ENCODE data around the gene EMC10. TPM values are rescaled to one million over a fixed set of nuclear protein-coding genes. Genes with fewer than 3 reads are reported as not detected.

The EMC10 gene
- total RNA-seq, 2 experiments from 2014 or later = 28.7 to 31.2 TPM

DNA sequence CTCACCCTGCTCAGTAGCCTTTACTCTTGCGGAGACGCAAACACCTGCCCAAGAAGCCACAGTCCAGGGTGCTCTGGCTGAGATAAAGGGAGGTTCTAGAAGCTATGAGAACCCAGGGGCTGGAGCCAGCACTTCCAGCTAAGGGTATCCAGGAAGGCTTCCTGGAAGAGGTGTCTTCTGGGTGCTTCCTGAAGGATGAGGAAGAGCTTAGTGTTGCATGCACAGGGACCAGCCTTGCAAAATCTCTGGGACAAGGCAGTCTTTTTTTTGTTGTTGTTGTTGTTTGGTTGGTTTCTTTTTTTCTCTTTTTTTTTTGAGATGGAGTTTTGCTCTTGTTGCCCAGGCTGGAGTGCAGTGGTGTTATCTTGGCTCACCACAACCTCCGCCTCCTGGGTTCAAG lies 23.1 kb upstream of the EMC10 start:
- Mint-ChIP-seq H3K4me3 (no peak overlapping the region), H3K36me3 (ENCODE audit: low read depth) (no peaks in the 10 kb centered on the region), H3K27me3 (peaks cover 19% of the 10 kb centered on the region), H3K9me3 (no peaks in the 10 kb centered on the region), H3K4me1 (ENCODE audit: low read depth) (no peaks in the 10 kb centered on the region), H3K27ac (no peak overlapping the region)
- no peak for ATAC-seq
- ChIA-PET CTCF (interaction anchor here (0.6 kb wide), 1 partner anchor 44 kb away, joined by 5 read pairs; no protein-coding TSS in a partner anchor), POLR2A (interaction anchor here (0.6 kb wide), 1 partner anchor 34 kb away, joined by 3 read pairs; the partner anchor contains the start of gene SPIB)
- no peak for DNase-seq
- intact Hi-C loops (cut with micrococcal nuclease) = no loop called here
- TF ChIP-seq, protein P1, sequence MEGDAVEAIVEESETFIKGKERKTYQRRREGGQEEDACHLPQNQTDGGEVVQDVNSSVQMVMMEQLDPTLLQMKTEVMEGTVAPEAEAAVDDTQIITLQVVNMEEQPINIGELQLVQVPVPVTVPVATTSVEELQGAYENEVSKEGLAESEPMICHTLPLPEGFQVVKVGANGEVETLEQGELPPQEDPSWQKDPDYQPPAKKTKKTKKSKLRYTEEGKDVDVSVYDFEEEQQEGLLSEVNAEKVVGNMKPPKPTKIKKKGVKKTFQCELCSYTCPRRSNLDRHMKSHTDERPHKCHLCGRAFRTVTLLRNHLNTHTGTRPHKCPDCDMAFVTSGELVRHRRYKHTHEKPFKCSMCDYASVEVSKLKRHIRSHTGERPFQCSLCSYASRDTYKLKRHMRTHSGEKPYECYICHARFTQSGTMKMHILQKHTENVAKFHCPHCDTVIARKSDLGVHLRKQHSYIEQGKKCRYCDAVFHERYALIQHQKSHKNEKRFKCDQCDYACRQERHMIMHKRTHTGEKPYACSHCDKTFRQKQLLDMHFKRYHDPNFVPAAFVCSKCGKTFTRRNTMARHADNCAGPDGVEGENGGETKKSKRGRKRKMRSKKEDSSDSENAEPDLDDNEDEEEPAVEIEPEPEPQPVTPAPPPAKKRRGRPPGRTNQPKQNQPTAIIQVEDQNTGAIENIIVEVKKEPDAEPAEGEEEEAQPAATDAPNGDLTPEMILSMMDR (IDR thresholded peaks at IDR 0.05) = no peak

DNA sequence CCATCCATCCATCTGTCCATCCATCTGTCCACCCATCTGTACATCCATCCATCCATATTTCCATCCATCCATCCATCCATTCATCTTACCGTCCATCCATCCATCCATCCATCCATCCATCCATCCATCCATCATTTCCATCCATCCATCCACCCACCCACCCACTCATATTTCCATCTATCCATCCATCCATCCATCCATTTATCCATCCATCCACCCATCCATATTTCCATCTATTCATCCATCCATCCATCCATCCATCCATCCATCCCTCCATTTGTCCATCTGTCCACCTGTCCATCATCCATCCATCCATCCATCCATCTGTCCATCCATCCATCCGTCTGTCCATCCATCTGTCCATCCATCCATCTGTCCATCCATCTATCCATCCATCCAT lies 20.3 kb upstream of the EMC10 start:
- TF ChIP-seq, protein P1 (IDR thresholded peaks at IDR 0.05) = no peak
- ATAC-seq = no peak
- intact Hi-C loops (cut with micrococcal nuclease) = no loop called here
- ChIA-PET CTCF (no interaction called here), POLR2A (no interaction called here)
- DNase-seq = no peak
- Mint-ChIP-seq H3K9me3 (no peaks in the 10 kb centered on the region), H3K27ac (no peak overlapping the region), H3K27me3 (peaks cover 24% of the 10 kb centered on the region), H3K4me3 (no peak overlapping the region), H3K36me3 (ENCODE audit: low read depth) (no peaks in the 10 kb centered on the region), H3K4me1 (ENCODE audit: low read depth) (peaks cover 11% of the 10 kb centered on the region)

DNA sequence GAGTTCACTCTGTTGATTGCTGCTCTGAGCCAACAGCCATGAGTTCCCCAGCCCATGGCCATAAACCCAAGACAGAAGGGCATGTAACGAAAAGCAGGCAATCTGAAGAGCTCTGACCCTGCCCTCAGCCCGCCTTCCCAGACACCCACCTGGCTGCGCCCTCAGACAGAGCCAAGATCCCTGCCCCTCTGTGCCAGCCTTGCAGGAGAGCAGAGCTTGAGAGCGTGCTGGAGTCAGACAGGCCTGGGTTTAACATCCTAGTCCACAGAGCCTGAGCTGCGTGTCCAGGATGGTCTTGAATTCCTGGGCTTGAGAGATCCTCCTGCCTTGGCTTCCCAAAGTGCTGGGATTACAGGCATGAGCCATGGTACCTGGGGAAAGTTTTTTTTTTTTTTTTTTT lies 19.0 kb upstream of the EMC10 start:
- TF ChIP-seq, protein P1 (IDR thresholded peaks at IDR 0.05) = no peak
- ChIA-PET CTCF (no interaction called here), POLR2A (no interaction called here)
- Mint-ChIP-seq H3K27me3 (peaks cover 28% of the 10 kb centered on the region), H3K9me3 (no peaks in the 10 kb centered on the region), H3K4me1 (ENCODE audit: low read depth) (peaks cover 15% of the 10 kb centered on the region), H3K27ac (no peak overlapping the region), H3K4me3 (no peak overlapping the region), H3K36me3 (ENCODE audit: low read depth) (no peaks in the 10 kb centered on the region)
- intact Hi-C loops (cut with micrococcal nuclease) = no loop called here
- no peak for DNase-seq
- no peak for ATAC-seq

GRCh38 chr19:50458396-50459066 lies 17.8 kb upstream of the EMC10 start:
- Mint-ChIP-seq H3K4me1 (ENCODE audit: low read depth) (peaks cover 15% of the 10 kb centered on the region), H3K4me3 (no peak overlapping the region), H3K36me3 (ENCODE audit: low read depth) (no peaks in the 10 kb centered on the region), H3K9me3 (no peaks in the 10 kb centered on the region), H3K27ac (no peak overlapping the region), H3K27me3 (peaks cover 28% of the 10 kb centered on the region)
- TF ChIP-seq, protein P1 (IDR thresholded peaks at IDR 0.05) = no peak
- ChIA-PET CTCF (no interaction called here), POLR2A (no interaction called here)
- DNase-seq (no peak), ATAC-seq (no peak)
- intact Hi-C loops (cut with micrococcal nuclease) = no loop called here

DNA sequence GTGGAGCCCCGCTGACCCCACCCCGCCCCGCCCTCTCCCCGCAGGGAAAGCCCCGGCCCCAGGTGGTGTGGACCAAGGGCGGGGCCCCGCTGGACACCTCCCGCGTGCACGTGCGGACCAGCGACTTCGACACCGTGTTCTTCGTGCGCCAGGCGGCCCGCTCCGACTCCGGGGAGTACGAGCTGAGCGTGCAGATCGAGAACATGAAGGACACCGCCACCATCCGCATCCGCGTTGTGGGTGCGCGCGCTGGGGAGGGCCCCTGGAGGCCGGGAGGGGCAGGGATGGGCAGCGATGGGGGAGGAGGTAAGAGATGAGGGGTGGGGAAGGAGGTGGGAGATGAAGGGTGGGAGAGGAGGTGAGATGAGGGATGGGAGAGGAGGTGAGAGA lies 17.2 kb upstream of the EMC10 start:
- intact Hi-C loops (cut with micrococcal nuclease) = no loop called here
- H3K27ac Mint-ChIP-seq = no peak overlapping the region
- TF ChIP-seq, protein P1 (IDR thresholded peaks at IDR 0.05) = no peak
- H3K27me3 Mint-ChIP-seq = peaks cover 28% of the 10 kb centered on the region
- ATAC-seq (no peak), DNase-seq (no peak)
- H3K9me3 Mint-ChIP-seq = no peaks in the 10 kb centered on the region
- peaks cover 15% of the 10 kb centered on the region for H3K4me1 Mint-ChIP-seq (ENCODE audit: low read depth)
- no peak overlapping the region for H3K4me3 Mint-ChIP-seq
- ChIA-PET POLR2A (no interaction called here), CTCF (no interaction called here)
- H3K36me3 Mint-ChIP-seq (ENCODE audit: low read depth) = no peaks in the 10 kb centered on the region
